ENCODE results near the gene PCSK2.

DNA sequence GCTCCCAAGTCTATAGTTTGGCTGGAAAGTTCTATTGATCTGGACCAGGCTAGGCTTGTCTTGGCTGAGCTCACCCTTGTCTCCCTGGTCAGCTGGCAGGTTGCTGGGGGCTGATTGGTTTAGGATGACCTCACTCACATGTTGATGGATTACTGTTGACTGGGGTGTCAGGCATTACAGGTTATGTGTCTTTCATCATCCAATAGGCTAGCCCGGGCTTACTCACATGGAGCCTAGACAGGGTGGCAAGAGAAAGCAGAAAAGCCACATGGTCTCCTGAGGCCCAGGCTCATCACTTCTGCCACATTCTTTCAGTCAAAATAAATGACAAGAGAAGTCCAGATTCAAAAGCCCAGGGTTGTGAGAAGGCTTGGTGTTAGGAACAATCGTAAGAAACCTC is 200.8 kb downstream of the PCSK2 start:
- TF ChIP-seq, protein P1, sequence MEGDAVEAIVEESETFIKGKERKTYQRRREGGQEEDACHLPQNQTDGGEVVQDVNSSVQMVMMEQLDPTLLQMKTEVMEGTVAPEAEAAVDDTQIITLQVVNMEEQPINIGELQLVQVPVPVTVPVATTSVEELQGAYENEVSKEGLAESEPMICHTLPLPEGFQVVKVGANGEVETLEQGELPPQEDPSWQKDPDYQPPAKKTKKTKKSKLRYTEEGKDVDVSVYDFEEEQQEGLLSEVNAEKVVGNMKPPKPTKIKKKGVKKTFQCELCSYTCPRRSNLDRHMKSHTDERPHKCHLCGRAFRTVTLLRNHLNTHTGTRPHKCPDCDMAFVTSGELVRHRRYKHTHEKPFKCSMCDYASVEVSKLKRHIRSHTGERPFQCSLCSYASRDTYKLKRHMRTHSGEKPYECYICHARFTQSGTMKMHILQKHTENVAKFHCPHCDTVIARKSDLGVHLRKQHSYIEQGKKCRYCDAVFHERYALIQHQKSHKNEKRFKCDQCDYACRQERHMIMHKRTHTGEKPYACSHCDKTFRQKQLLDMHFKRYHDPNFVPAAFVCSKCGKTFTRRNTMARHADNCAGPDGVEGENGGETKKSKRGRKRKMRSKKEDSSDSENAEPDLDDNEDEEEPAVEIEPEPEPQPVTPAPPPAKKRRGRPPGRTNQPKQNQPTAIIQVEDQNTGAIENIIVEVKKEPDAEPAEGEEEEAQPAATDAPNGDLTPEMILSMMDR (IDR thresholded peaks at IDR 0.05 in 4 of 5, conservative IDR thresholded peaks at IDR 0.05 in 1 of 5) = no peak
- TF ChIP-seq POLR2A (IDR thresholded peaks at IDR 0.05) = no peak
